ENCODE data around the gene CDC23. TPM values are rescaled to one million over a fixed set of nuclear protein-coding genes. Genes with fewer than 3 reads are reported as not detected.
"Not testable (repeated sequence)": the region's sequence is repeated elsewhere in the genome, so short reads cannot be mapped to it uniquely, and the experiment has no call there.

Gene CDC23
- total RNA-seq, 1 experiment from 2014 or later = 26.1 TPM

GRCh38 chr5:138149530-138149929, 63.6 kb downstream of the CDC23 start:
- Histone ChIP-seq H3K36me3 (ENCODE audit: low read depth, low read length) (no peaks in the 10 kb centered on the region), H2AFZ (ENCODE audit: low read length) (no peak overlapping the region), H3K9me2 (replicated peaks; ENCODE audit: low read length) (no peaks in the 10 kb centered on the region), H3K9me3 (ENCODE audit: low read length) (no peaks in the 10 kb centered on the region), H3F3A (ENCODE audit: low read length, unreplicated experiment) (no peaks in the 10 kb centered on the region), H3K4me3 (ENCODE audit: low read length) (no peak overlapping the region), H3K4me1 (ENCODE audit: insufficient read depth, low read length) (peaks cover 10% of the 10 kb centered on the region), H3K4me2 (ENCODE audit: low read length) (no peak overlapping the region), H3K27ac (ENCODE audit: low read length) (no peak overlapping the region), H3K9ac (ENCODE audit: low read length) (no peak overlapping the region), H3K79me2 (ENCODE audit: low read length) (no peaks in the 10 kb centered on the region), H4K20me1 (ENCODE audit: low read length) (no peaks in the 10 kb centered on the region), H3K27me3 (ENCODE audit: low read length) (no peaks in the 10 kb centered on the region)
- no TSS peak for BruUV-seq (replicated peaks)
- DNase-seq (peak; percentile 17), ATAC-seq (peak; percentile 45; the same call in 1 of the 2 replicates)
- no peak for TF ChIP-seq CTCF (conservative IDR thresholded peaks at IDR 0.05; ENCODE audit: low read depth, low read length)
- no peak for TF ChIP-seq EZH2phosphoT487 (IDR thresholded peaks at IDR 0.05; ENCODE audit: borderline replicate concordance, low read length)
- TF ChIP-seq EZH2 (IDR thresholded peaks at IDR 0.05; ENCODE audit: low read length, unreplicated experiment) = no peak
- intact Hi-C loops (cut with micrococcal nuclease) = no loop called here
- CTCF ChIA-PET = no interaction called here
- POLR2A ChIA-PET (ENCODE audit: unreplicated experiment) = no interaction called here

- Histone ChIP-seq H3K36me3 (ENCODE audit: low read depth, low read length) (no peaks in the 10 kb centered on the region), H3K9me2 (replicated peaks; ENCODE audit: low read length) (no peaks in the 10 kb centered on the region), H3K27ac (ENCODE audit: low read length) (no peak overlapping the region), H3K4me2 (ENCODE audit: low read length) (no peak overlapping the region), H4K20me1 (ENCODE audit: low read length) (no peaks in the 10 kb centered on the region), H3F3A (ENCODE audit: low read length, unreplicated experiment) (no peaks in the 10 kb centered on the region), H3K4me3 (ENCODE audit: low read length) (no peak overlapping the region), H3K79me2 (ENCODE audit: low read length) (no peaks in the 10 kb centered on the region), H2AFZ (ENCODE audit: low read length) (no peak overlapping the region), H3K9ac (ENCODE audit: low read length) (no peak overlapping the region), H3K4me1 (ENCODE audit: insufficient read depth, low read length) (peaks cover 10% of the 10 kb centered on the region), H3K9me3 (ENCODE audit: low read length) (no peaks in the 10 kb centered on the region), H3K27me3 (ENCODE audit: low read length) (no peaks in the 10 kb centered on the region)
- DNase-seq (peak; percentile 73), ATAC-seq (peak; percentile 98)
- intact Hi-C loops (cut with micrococcal nuclease) = no loop called here
- POLR2A ChIA-PET (ENCODE audit: unreplicated experiment) = no interaction called here
- BruUV-seq (replicated peaks) = no TSS peak
- CTCF ChIA-PET = no interaction called here
- no peak for TF ChIP-seq CTCF (conservative IDR thresholded peaks at IDR 0.05; ENCODE audit: low read depth, low read length)
- TF ChIP-seq EZH2 (IDR thresholded peaks at IDR 0.05; ENCODE audit: low read length, unreplicated experiment) = no peak
- TF ChIP-seq EZH2phosphoT487 (IDR thresholded peaks at IDR 0.05; ENCODE audit: borderline replicate concordance, low read length) = no peak
Measured at GRCh38 chr5:138148811-138149210, 64.3 kb downstream of the CDC23 start.

- CTCF ChIA-PET; H3K79me2 ChIP-seq (ENCODE audit: low read length); H3K9me2 ChIP-seq (replicated peaks; ENCODE audit: low read length); H3K4me2 ChIP-seq (ENCODE audit: low read length); H3K4me1 ChIP-seq (ENCODE audit: insufficient read depth, low read length); DNase-seq; H3K27ac ChIP-seq (ENCODE audit: low read length); H3K27me3 ChIP-seq (ENCODE audit: low read length); BruUV-seq (replicated peaks); H4K20me1 ChIP-seq (ENCODE audit: low read length); intact Hi-C loops (cut with micrococcal nuclease); H3K36me3 ChIP-seq (ENCODE audit: low read depth, low read length); H3K4me3 ChIP-seq (ENCODE audit: low read length); H3K9me3 ChIP-seq (ENCODE audit: low read length); ATAC-seq; H3F3A ChIP-seq (ENCODE audit: low read length, unreplicated experiment); H3K9ac ChIP-seq (ENCODE audit: low read length); H2AFZ ChIP-seq (ENCODE audit: low read length); POLR2A ChIA-PET (ENCODE audit: unreplicated experiment): not testable (repeated sequence)
Measured at GRCh38 chr5:138143578-138143977, 69.5 kb downstream of the CDC23 start.
